Central memory CD8-positive, alpha-beta T cell (primary cell): ENCODE data around the gene COX4I1.
"Not testable (repeated sequence)": the region's sequence is repeated elsewhere in the genome, so short reads cannot be mapped to it uniquely, and the experiment has no call there.

Experiments used
- ATAC-seq: fragments of 150-1000 bp; cut with Tn5 transposase; replicated peaks from 2 replicates; pipeline ENCODE4 v1.10.0; 2022; ENCODE audit warnings: mild to moderate bottlenecking, moderate FRiP score, moderate number of reproducible peaks; ENCODE audit not compliant: poor library complexity, severe bottlenecking; ENCODE audit errors: extremely low read depth
- DNase-seq, 2 donors: peaks; one replicate each; pipeline ENCODE4 v3.0.0; 2021; ENCODE audit warnings: low spot score in 2 of 2
- H3K27ac Mint-ChIP-seq: one replicate; pipeline ENCODE4 v1.8.0; 2022; ENCODE audit warnings: low read depth, mild to moderate bottlenecking, moderate library complexity, mixed read lengths
- H3K27me3 Mint-ChIP-seq: one replicate; pipeline ENCODE4 v1.8.0; 2022; ENCODE audit warnings: mixed read lengths
- H3K36me3 Mint-ChIP-seq: one replicate; pipeline ENCODE4 v1.8.0; 2022; ENCODE audit warnings: mild to moderate bottlenecking, moderate library complexity, mixed read lengths; ENCODE audit not compliant: insufficient read depth
- H3K4me1 Mint-ChIP-seq: one replicate; pipeline ENCODE4 v1.8.0; 2022; ENCODE audit warnings: mixed read lengths
- H3K4me3 Mint-ChIP-seq: one replicate; pipeline ENCODE4 v1.8.0; 2022; ENCODE audit warnings: mild to moderate bottlenecking, moderate library complexity, mixed read lengths
- H3K9me3 Mint-ChIP-seq: one replicate; pipeline ENCODE4 v1.8.0; 2022; ENCODE audit warnings: mixed read lengths

Gene COX4I1

GRCh38 chr16:85810097-85810741, 10.7 kb downstream of the COX4I1 start:
- ATAC-seq, result no peak

GRCh38 chr16:85810742-85811115, 11.2 kb downstream of the COX4I1 start:
- Mint-ChIP-seq H3K4me1 (no peaks in the 10 kb centered on the region), H3K27ac (no peak overlapping the region), H3K9me3 (no peaks in the 10 kb centered on the region), H3K4me3 (no peak overlapping the region), H3K36me3 (peaks cover 9% of the 10 kb centered on the region), H3K27me3 (peaks cover 19% of the 10 kb centered on the region)
- DNase-seq (no peak), ATAC-seq (no peak)

More at GRCh38 chr16:85810097-85810741, 10.7 kb downstream of the COX4I1 start:
- Mint-ChIP-seq H3K4me3 (no peak overlapping the region), H3K27me3 (peaks cover 19% of the 10 kb centered on the region), H3K9me3 (no peaks in the 10 kb centered on the region), H3K27ac (no peak overlapping the region), H3K36me3 (peaks cover 14% of the 10 kb centered on the region), H3K4me1 (no peaks in the 10 kb centered on the region)
- DNase-seq, result no peak

GRCh38 chr16:85812031-85812807, 12.7 kb downstream of the COX4I1 start:
- H3K9me3 Mint-ChIP-seq, result no peaks in the 10 kb centered on the region

GRCh38 chr16:85812811-85813700, 13.6 kb downstream of the COX4I1 start:
- ATAC-seq (no peak), DNase-seq (no peak)
- H3K27me3 Mint-ChIP-seq, result peaks cover 19% of the 10 kb centered on the region
- H3K4me3 Mint-ChIP-seq, result no peak overlapping the region
- H3K36me3 Mint-ChIP-seq, result no peaks in the 10 kb centered on the region
- H3K27ac Mint-ChIP-seq, result no peak overlapping the region
- H3K9me3 Mint-ChIP-seq, result no peaks in the 10 kb centered on the region
- H3K4me1 Mint-ChIP-seq, result no peaks in the 10 kb centered on the region

More at GRCh38 chr16:85812031-85812807, 12.7 kb downstream of the COX4I1 start:
- DNase-seq (no peak), ATAC-seq (no peak)
- no peak overlapping the region for H3K27ac Mint-ChIP-seq
- H3K4me1 Mint-ChIP-seq, result no peaks in the 10 kb centered on the region
- no peaks in the 10 kb centered on the region for H3K36me3 Mint-ChIP-seq
- H3K27me3 Mint-ChIP-seq, result peaks cover 19% of the 10 kb centered on the region
- no peak overlapping the region for H3K4me3 Mint-ChIP-seq

GRCh38 chr16:85816159-85816558, 16.7 kb downstream of the COX4I1 start:
- DNase-seq (no peak), ATAC-seq (no peak)
- peaks cover 6% of the 10 kb centered on the region for H3K4me1 Mint-ChIP-seq
- no peaks in the 10 kb centered on the region for H3K9me3 Mint-ChIP-seq
- H3K27me3 Mint-ChIP-seq, result peaks cover 18% of the 10 kb centered on the region
- H3K4me3 Mint-ChIP-seq, result no peak overlapping the region
- peaks cover 3% of the 10 kb centered on the region for H3K36me3 Mint-ChIP-seq
- no peak overlapping the region for H3K27ac Mint-ChIP-seq

GRCh38 chr16:85817195-85817594, 17.7 kb downstream of the COX4I1 start:
- not testable (repeated sequence) for ATAC-seq, H3K36me3 Mint-ChIP-seq, H3K27me3 Mint-ChIP-seq, H3K9me3 Mint-ChIP-seq, H3K4me1 Mint-ChIP-seq, H3K27ac Mint-ChIP-seq, H3K4me3 Mint-ChIP-seq, DNase-seq

GRCh38 chr16:85819245-85819644, 19.8 kb downstream of the COX4I1 start:
- Mint-ChIP-seq H3K4me3 (no peak overlapping the region), H3K27ac (no peak overlapping the region), H3K9me3 (no peaks in the 10 kb centered on the region), H3K4me1 (peaks cover 6% of the 10 kb centered on the region), H3K27me3 (no peaks in the 10 kb centered on the region), H3K36me3 (peaks cover 3% of the 10 kb centered on the region)
- DNase-seq (peak; percentile 75 to 84), ATAC-seq (no peak)

GRCh38 chr16:85819771-85820170, 20.3 kb downstream of the COX4I1 start:
- ATAC-seq (no peak), DNase-seq (no peak)
- Mint-ChIP-seq H3K27me3 (no peaks in the 10 kb centered on the region), H3K4me3 (no peak overlapping the region), H3K4me1 (peaks cover 6% of the 10 kb centered on the region), H3K9me3 (no peaks in the 10 kb centered on the region), H3K27ac (no peak overlapping the region), H3K36me3 (peaks cover 3% of the 10 kb centered on the region)

- no peak for ATAC-seq
- DNase-seq, result no peak
- H3K4me3 Mint-ChIP-seq, result no peak overlapping the region
- no peaks in the 10 kb centered on the region for H3K9me3 Mint-ChIP-seq
- no peak overlapping the region for H3K27ac Mint-ChIP-seq
- peaks cover 6% of the 10 kb centered on the region for H3K4me1 Mint-ChIP-seq
- peaks cover 3% of the 10 kb centered on the region for H3K36me3 Mint-ChIP-seq
- no peaks in the 10 kb centered on the region for H3K27me3 Mint-ChIP-seq
Measured at GRCh38 chr16:85820604-85821372, 21.3 kb downstream of the COX4I1 start.

- no peaks in the 10 kb centered on the region for H3K9me3 Mint-ChIP-seq
- H3K36me3 Mint-ChIP-seq, result peaks cover 3% of the 10 kb centered on the region
- peaks cover 6% of the 10 kb centered on the region for H3K4me1 Mint-ChIP-seq
- DNase-seq (peak; percentile 69 to 80), ATAC-seq (peak; percentile 78)
- no peak overlapping the region for H3K4me3 Mint-ChIP-seq
- H3K27ac Mint-ChIP-seq, result no peak overlapping the region
- H3K27me3 Mint-ChIP-seq, result no peaks in the 10 kb centered on the region
Measured at GRCh38 chr16:85821390-85822135, 22.1 kb downstream of the COX4I1 start.

- no peaks in the 10 kb centered on the region for H3K9me3 Mint-ChIP-seq
- H3K4me3 Mint-ChIP-seq, result no peak overlapping the region
- H3K27me3 Mint-ChIP-seq, result no peaks in the 10 kb centered on the region
- H3K36me3 Mint-ChIP-seq, result peaks cover 3% of the 10 kb centered on the region
- DNase-seq (no peak), ATAC-seq (no peak)
- peaks cover 6% of the 10 kb centered on the region for H3K4me1 Mint-ChIP-seq
- H3K27ac Mint-ChIP-seq, result no peak overlapping the region
Measured at GRCh38 chr16:85822145-85822544, 22.6 kb downstream of the COX4I1 start.
